Gastrocnemius medialis (tissue), 4 donors: ENCODE measurements around the gene KCNAB2.

Experiments used
- CTCF ChIP-seq, 5 experiments: fragments of 450-650 bp in 3 of 5; fragments of 200-600 bp in 2 of 5; sonication (generic) in 2 of 5; IDR thresholded peaks in 4 of 5; conservative IDR thresholded peaks in 1 of 5; 1 replicate in 4 of 5; 2 replicates in 1 of 5; pipeline ENCODE4 v1.5.1; 2016 to 2019; ENCODE audit warnings: antibody characterized with exemption in 5 of 5, mild to moderate bottlenecking in 3 of 5, moderate library complexity in 3 of 5
- POLR2A ChIP-seq, 2 donors: fragments of 450-650 bp; IDR thresholded peaks; one replicate each; pipeline ENCODE4 v1.6.1; 2017; ENCODE audit warnings: antibody characterized with exemption in 2 of 2, mild to moderate bottlenecking in 2 of 2, moderate library complexity in 2 of 2

GRCh38 chr1:6071219-6071618, 25.5 kb downstream of the KCNAB2 start:
- TF ChIP-seq POLR2A (IDR thresholded peaks at IDR 0.05) (no peak), CTCF (IDR thresholded peaks at IDR 0.05 in 4 of 5, conservative IDR thresholded peaks at IDR 0.05 in 1 of 5) (no peak)
